ENCODE data around the gene HDAC1.

DNA sequence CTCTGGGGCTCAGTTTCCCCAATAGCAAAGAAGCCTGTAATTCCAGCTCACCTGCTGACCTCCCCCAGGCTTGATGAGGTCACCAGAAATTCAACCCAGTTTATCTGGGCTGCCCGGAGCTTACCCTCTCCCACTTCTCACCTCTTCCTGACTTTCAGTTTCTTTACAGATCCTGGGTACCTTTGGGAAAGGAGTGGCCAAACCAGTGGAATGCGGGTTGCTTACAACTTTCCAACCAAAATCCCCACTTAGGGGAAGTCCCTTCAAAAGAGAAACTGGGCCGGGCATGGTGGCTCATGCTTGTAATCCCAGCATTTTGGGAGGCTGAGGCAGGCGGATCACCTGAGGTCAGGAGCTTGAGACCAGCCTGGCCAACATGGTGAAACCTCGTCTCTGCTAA, 50.1 kb downstream of the HDAC1 start:
- TF ChIP-seq, protein P1, sequence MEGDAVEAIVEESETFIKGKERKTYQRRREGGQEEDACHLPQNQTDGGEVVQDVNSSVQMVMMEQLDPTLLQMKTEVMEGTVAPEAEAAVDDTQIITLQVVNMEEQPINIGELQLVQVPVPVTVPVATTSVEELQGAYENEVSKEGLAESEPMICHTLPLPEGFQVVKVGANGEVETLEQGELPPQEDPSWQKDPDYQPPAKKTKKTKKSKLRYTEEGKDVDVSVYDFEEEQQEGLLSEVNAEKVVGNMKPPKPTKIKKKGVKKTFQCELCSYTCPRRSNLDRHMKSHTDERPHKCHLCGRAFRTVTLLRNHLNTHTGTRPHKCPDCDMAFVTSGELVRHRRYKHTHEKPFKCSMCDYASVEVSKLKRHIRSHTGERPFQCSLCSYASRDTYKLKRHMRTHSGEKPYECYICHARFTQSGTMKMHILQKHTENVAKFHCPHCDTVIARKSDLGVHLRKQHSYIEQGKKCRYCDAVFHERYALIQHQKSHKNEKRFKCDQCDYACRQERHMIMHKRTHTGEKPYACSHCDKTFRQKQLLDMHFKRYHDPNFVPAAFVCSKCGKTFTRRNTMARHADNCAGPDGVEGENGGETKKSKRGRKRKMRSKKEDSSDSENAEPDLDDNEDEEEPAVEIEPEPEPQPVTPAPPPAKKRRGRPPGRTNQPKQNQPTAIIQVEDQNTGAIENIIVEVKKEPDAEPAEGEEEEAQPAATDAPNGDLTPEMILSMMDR (IDR thresholded peaks at IDR 0.05) = no peak
- TF ChIP-seq POLR2A (IDR thresholded peaks at IDR 0.05) (no peak), EP300 (IDR thresholded peaks at IDR 0.05) (no peak)
